K562 (cell line): ENCODE data around the gene TAL1. TPM values are rescaled to one million over a fixed set of nuclear protein-coding genes. Genes with fewer than 3 reads are reported as not detected.

Experiments
- ARID1B ChIP-seq: fragments of 450-650 bp; IDR thresholded peaks from 2 replicates; pipeline ENCODE4 v1.6.1; 2016; ENCODE audit warnings: antibody characterized with exemption, mild to moderate bottlenecking, inconsistent platforms
- BCL6 ChIP-seq: fragments of 250-450 bp; sonication (Bioruptor Pico); IDR thresholded peaks from 2 replicates; pipeline ENCODE4 v1.4.0; 2020
- COPS2 ChIP-seq: fragments of 450-650 bp; conservative IDR thresholded peaks from 2 replicates; pipeline ENCODE4 v1.6.1; 2016; ENCODE audit warnings: mild to moderate bottlenecking, moderate library complexity
- HBP1 ChIP-seq: fragments of 450-650 bp; formaldehyde crosslinking; IDR thresholded peaks from 2 replicates; pipeline ENCODE4 v1.4.0; 2022; ENCODE audit warnings: missing genetic modification characterization
- HMGN3 ChIP-seq: IDR thresholded peaks from 2 replicates; pipeline ENCODE4 v1.6.1; 2011; ENCODE audit warnings: borderline replicate concordance, low read depth, mild to moderate bottlenecking, mixed read lengths, low read length; ENCODE audit not compliant: insufficient read length; ENCODE audit errors: extremely low read depth
- IRF2 ChIP-seq: sonication (generic); formaldehyde crosslinking; IDR thresholded peaks from 2 replicates; pipeline ENCODE4 v1.8.1; 2022; ENCODE audit warnings: mild to moderate bottlenecking, missing genetic modification reagents
- NRF1 ChIP-seq, 2 experiments: fragments of 450-650 bp; IDR thresholded peaks in 1 of 2; conservative IDR thresholded peaks in 1 of 2; 2 replicates each; pipeline ENCODE4 v1.6.1; 2014; ENCODE audit warnings: mild to moderate bottlenecking in 2 of 2
- PHF8 ChIP-seq: fragments of 200-600 bp; sonication (generic); IDR thresholded peaks from 2 replicates; pipeline ENCODE4 v1.6.1; 2012; ENCODE audit warnings: mixed run types, mild to moderate bottlenecking, inconsistent platforms, low read length, moderate library complexity, borderline replicate concordance
- TEAD1 ChIP-seq, 2 experiments: fragments of 450-650 bp in 1 of 2; sonication (generic) in 1 of 2; formaldehyde crosslinking; IDR thresholded peaks; 2 replicates each; pipeline versions ENCODE4 v1.4.0 to v1.8.0; 2020 to 2022; ENCODE audit warnings: mild to moderate bottlenecking in 2 of 2, missing genetic modification reagents in 1 of 2
- TSHZ1 ChIP-seq: fragments of 250-450 bp; sonication (Bioruptor Pico); IDR thresholded peaks from 2 replicates; pipeline ENCODE4 v1.4.0; 2020; ENCODE audit warnings: mild to moderate bottlenecking, moderate library complexity
- ZNF717 ChIP-seq: fragments of 250-450 bp; sonication (Bioruptor Pico); IDR thresholded peaks from 2 replicates; pipeline ENCODE4 v1.5.0; 2021
- ZNF75A ChIP-seq: fragments of 450-650 bp; formaldehyde crosslinking; IDR thresholded peaks from 2 replicates; pipeline ENCODE4 v1.4.0; 2020; ENCODE audit warnings: mild to moderate bottlenecking
- polyA plus RNA-seq, 8 experiments: library from polyadenylated mRNA; depleted of rRNA in 4 of 8; stranded (reverse) in 5 of 8; unstranded in 3 of 8; fragments of >200 nt; fragmentation: Nextera tagmentation in 2 of 8; fragmentation: Illumina TruSeq in 1 of 8; extraction: Ambion mirVana in 2 of 8; extraction: Trizol in 1 of 8; gene quantifications; 2 replicates each; pipeline versions ENCODE4 v1.2.1 to v1.2.3, GENCODE V29; 2011 to 2014; ENCODE audit warnings: inconsistent platforms in 1 of 8, missing spikeins in 1 of 8
- total RNA-seq, 7 experiments: library from RNA; depleted of rRNA in 6 of 7; stranded (reverse); fragments of >200 nt in 6 of 7; fragmentation: Illumina TruSeq in 2 of 7; extraction: Trizol in 2 of 7; gene quantifications; 2 replicates each; pipeline versions ENCODE4 v1.2.1 to v1.2.3, GENCODE V29; 2011 to 2021; ENCODE audit warnings: low replicate concordance in 1 of 7
- TF ChIP-seq, protein P1 (sequence below), 2 experiments: IDR thresholded peaks in 1 of 2; conservative IDR thresholded peaks in 1 of 2; 2 replicates each; pipeline ENCODE4 v1.6.1; 2016; ENCODE audit warnings: low read depth in 2 of 2, mild to moderate bottlenecking in 1 of 2, missing compliant biosample characterization in 1 of 2, missing genetic modification characterization in 1 of 2, moderate library complexity in 1 of 2
- TF ChIP-seq, protein P2 (sequence below): sonication (generic); formaldehyde crosslinking; IDR thresholded peaks from 2 replicates; pipeline ENCODE4 v1.8.1; 2023; ENCODE audit warnings: mild to moderate bottlenecking, missing genetic modification reagents
- TF ChIP-seq, protein P3 (sequence below), 2 experiments: IDR thresholded peaks; 2 replicates each; pipeline ENCODE4 v1.6.1; 2012; ENCODE audit warnings: improper control_type of control experiment in 2 of 2, low read depth in 2 of 2, low read length in 2 of 2, borderline replicate concordance in 1 of 2

TAL1 gene
- total and polyA plus RNA-seq, 9 of the 15 experiments (the other 6 are each of a cell fraction or from before 2014, with no cell fraction given) = 18.5 to 106 (median 59.7) TPM

DNA sequence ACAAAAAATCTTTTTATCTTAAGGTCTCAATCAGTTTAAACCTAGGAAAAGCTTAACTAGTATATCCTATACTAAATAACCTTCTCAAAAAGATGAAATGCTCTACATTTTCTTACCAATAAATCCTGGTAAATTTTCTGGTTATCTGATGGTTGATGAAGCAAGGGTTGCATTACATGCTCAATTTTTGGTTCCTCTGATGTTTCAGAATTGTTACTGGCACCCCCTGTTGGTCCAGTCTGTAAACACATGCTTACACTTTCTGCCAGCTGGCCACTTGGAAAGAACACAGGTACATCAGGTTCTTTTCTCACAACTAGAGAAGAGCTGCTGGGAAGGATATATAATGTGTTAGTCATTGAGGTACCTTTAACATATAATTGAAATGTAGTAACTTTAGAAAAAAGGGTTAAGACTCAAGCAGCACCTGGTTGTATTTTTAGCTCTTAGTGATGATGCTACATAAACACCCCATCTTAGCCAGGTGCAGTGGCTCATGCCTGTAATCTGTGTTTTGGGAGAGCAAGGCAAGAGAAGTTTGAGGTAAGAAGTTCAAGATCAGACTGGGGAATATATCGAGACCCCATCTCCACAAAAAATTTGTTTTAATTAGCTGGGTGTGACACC is 30.9 kb upstream of the TAL1 start (continued):
- TF ChIP-seq HBP1 (CRISPR knock-in tag) (no peak), TEAD1 (CRISPR knock-in tag; IDR thresholded peaks at IDR 0.05) (no peak), ZNF717 (no peak), COPS2 (no peak), TSHZ1 (CRISPR knock-in tag) (no peak), PHF8 (no peak), HMGN3 (no peak), NRF1 (conservative IDR thresholded peaks at IDR 0.05 in 1 of 2, IDR thresholded peaks at IDR 0.05 in 1 of 2) (no peak), ARID1B (no peak), ZNF75A (CRISPR knock-in tag) (no peak), IRF2 (CRISPR knock-in tag) (no peak), BCL6 (CRISPR knock-in tag) (no peak)
- TF ChIP-seq, protein P1, sequence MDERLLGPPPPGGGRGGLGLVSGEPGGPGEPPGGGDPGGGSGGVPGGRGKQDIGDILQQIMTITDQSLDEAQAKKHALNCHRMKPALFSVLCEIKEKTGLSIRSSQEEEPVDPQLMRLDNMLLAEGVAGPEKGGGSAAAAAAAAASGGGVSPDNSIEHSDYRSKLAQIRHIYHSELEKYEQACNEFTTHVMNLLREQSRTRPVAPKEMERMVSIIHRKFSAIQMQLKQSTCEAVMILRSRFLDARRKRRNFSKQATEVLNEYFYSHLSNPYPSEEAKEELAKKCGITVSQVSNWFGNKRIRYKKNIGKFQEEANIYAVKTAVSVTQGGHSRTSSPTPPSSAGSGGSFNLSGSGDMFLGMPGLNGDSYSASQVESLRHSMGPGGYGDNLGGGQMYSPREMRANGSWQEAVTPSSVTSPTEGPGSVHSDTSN (CRISPR knock-in tag; IDR thresholded peaks at IDR 0.05; ENCODE audit: low read depth) = no peak
- TF ChIP-seq, protein P1 (tag; conservative IDR thresholded peaks at IDR 0.05; ENCODE audit: low read depth) = 0 out of 2 replicates have a peak, but pooled peaks have one; percentile 9
- TF ChIP-seq, protein P2, sequence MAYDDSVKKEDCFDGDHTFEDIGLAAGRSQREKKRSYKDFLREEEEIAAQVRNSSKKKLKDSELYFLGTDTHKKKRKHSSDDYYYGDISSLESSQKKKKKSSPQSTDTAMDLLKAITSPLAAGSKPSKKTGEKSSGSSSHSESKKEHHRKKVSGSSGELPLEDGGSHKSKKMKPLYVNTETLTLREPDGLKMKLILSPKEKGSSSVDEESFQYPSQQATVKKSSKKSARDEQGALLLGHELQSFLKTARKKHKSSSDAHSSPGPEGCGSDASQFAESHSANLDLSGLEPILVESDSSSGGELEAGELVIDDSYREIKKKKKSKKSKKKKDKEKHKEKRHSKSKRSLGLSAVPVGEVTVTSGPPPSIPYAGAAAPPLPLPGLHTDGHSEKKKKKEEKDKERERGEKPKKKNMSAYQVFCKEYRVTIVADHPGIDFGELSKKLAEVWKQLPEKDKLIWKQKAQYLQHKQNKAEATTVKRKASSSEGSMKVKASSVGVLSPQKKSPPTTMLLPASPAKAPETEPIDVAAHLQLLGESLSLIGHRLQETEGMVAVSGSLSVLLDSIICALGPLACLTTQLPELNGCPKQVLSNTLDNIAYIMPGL (CRISPR knock-in tag) = no peak
- TF ChIP-seq, protein P3, sequence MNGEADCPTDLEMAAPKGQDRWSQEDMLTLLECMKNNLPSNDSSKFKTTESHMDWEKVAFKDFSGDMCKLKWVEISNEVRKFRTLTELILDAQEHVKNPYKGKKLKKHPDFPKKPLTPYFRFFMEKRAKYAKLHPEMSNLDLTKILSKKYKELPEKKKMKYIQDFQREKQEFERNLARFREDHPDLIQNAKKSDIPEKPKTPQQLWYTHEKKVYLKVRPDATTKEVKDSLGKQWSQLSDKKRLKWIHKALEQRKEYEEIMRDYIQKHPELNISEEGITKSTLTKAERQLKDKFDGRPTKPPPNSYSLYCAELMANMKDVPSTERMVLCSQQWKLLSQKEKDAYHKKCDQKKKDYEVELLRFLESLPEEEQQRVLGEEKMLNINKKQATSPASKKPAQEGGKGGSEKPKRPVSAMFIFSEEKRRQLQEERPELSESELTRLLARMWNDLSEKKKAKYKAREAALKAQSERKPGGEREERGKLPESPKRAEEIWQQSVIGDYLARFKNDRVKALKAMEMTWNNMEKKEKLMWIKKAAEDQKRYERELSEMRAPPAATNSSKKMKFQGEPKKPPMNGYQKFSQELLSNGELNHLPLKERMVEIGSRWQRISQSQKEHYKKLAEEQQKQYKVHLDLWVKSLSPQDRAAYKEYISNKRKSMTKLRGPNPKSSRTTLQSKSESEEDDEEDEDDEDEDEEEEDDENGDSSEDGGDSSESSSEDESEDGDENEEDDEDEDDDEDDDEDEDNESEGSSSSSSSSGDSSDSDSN (IDR thresholded peaks at IDR 0.05; ENCODE audit: borderline replicate concordance in 1 of 2, low read depth in 2 of 2, low read length in 2 of 2) = no peak
